GM23338 (cell line): ENCODE results near the gene DDX41. TPM values are rescaled to one million over a fixed set of nuclear protein-coding genes. Genes with fewer than 3 reads are reported as not detected.

Source experiments
- ATAC-seq: fragments of 200-7000 bp; cut with Tn5 transposase; 3 replicates; pipeline ENCODE4 v1.9.1; 2020
- DNase-seq: peaks from one replicate; pipeline ENCODE4 v3.0.0-alpha.2; 2015; ENCODE audit warnings: low spot score
- H2AFZ ChIP-seq: fragments of 200-600 bp; sonication (generic); 2 replicates; pipeline ENCODE4 v1.8.0; 2016; ENCODE audit warnings: antibody characterized with exemption, mild to moderate bottlenecking, moderate library complexity
- H3F3A ChIP-seq: fragments of 200-600 bp; sonication (generic); replicated peaks from 2 replicates; pipeline ENCODE4 v1.8.0; 2017; ENCODE audit warnings: antibody characterized with exemption, mixed run types, low read depth
- H3K27ac ChIP-seq: fragments of 200-600 bp; sonication (generic); 2 replicates; pipeline ENCODE4 v1.6.1; 2016; ENCODE audit warnings: low read depth
- H3K27me3 ChIP-seq: fragments of 200-600 bp; sonication (generic); 2 replicates; pipeline ENCODE4 v1.8.0; 2016; ENCODE audit warnings: mild to moderate bottlenecking, mixed run types, moderate library complexity; ENCODE audit not compliant: insufficient read depth
- H3K36me3 ChIP-seq: fragments of 200-600 bp; sonication (generic); 2 replicates; pipeline ENCODE4 v1.8.0; 2016; ENCODE audit warnings: mild to moderate bottlenecking; ENCODE audit not compliant: insufficient read depth
- H3K4me1 ChIP-seq: fragments of 200-600 bp; sonication (generic); 2 replicates; pipeline ENCODE4 v1.8.0; 2016; ENCODE audit warnings: mild to moderate bottlenecking, moderate library complexity; ENCODE audit not compliant: insufficient read depth
- H3K4me2 ChIP-seq: fragments of 200-600 bp; sonication (generic); 2 replicates; pipeline ENCODE4 v1.7.1; 2017; ENCODE audit warnings: mixed run types
- H3K4me3 ChIP-seq: fragments of 200-600 bp; sonication (generic); 2 replicates; pipeline ENCODE4 v1.6.1; 2016; ENCODE audit warnings: mixed run types
- H3K79me2 ChIP-seq: fragments of 200-600 bp; sonication (generic); replicated peaks from 2 replicates; pipeline ENCODE4 v1.8.0; 2017; ENCODE audit warnings: mild to moderate bottlenecking; ENCODE audit not compliant: insufficient read depth
- H3K9me2 ChIP-seq: fragments of 200-600 bp; sonication (generic); 2 replicates; pipeline ENCODE4 v1.8.0; 2017; ENCODE audit not compliant: insufficient read depth
- H4K20me1 ChIP-seq: fragments of 200-600 bp; sonication (generic); replicated peaks from 2 replicates; pipeline ENCODE4 v1.8.0; 2017; ENCODE audit warnings: mild to moderate bottlenecking; ENCODE audit not compliant: insufficient read depth
- H3K27ac Mint-ChIP-seq: 2 replicates; pipeline ENCODE4 v1.8.0; 2020; ENCODE audit warnings: inconsistent platforms, mild to moderate bottlenecking, moderate library complexity, mixed read lengths
- H3K27me3 Mint-ChIP-seq: 3 replicates; pipeline ENCODE4 v1.8.0; 2022; ENCODE audit warnings: low read depth, mild to moderate bottlenecking, moderate library complexity, mixed read lengths, inconsistent platforms; ENCODE audit not compliant: insufficient read depth, poor library complexity
- H3K36me3 Mint-ChIP-seq: 3 replicates; pipeline ENCODE4 v1.8.0; 2021; ENCODE audit warnings: low read depth, mild to moderate bottlenecking, inconsistent platforms, moderate library complexity, mixed read lengths
- H3K4me1 Mint-ChIP-seq: 3 replicates; pipeline ENCODE4 v1.8.0; 2020; ENCODE audit warnings: mild to moderate bottlenecking, inconsistent platforms, mixed read lengths
- H3K4me3 Mint-ChIP-seq: 3 replicates; pipeline ENCODE4 v1.8.0; 2021; ENCODE audit warnings: moderate library complexity, mild to moderate bottlenecking, inconsistent platforms, mixed read lengths
- H3K9me3 Mint-ChIP-seq: 3 replicates; pipeline ENCODE4 v1.8.0; 2020; ENCODE audit warnings: moderate library complexity, mild to moderate bottlenecking, inconsistent platforms, mixed read lengths
- CREB1 ChIP-seq: fragments of 250-450 bp; sonication (Bioruptor Pico); IDR thresholded peaks from 2 replicates; pipeline ENCODE4 v1.5.0; 2020; ENCODE audit warnings: low read depth, mild to moderate bottlenecking, moderate library complexity
- CTCF ChIP-seq, 2 experiments: fragments of 200-600 bp in 1 of 2; sonication (generic) in 1 of 2; conservative IDR thresholded peaks; 2 replicates each; pipeline versions ENCODE4 v1.5.1 to v1.6.1; 2016 to 2017; ENCODE audit warnings: antibody characterized with exemption in 2 of 2, low read depth in 2 of 2, mild to moderate bottlenecking in 2 of 2, moderate library complexity in 1 of 2
- ETS1 ChIP-seq: IDR thresholded peaks from 2 replicates; pipeline ENCODE4 v1.6.1; 2016; ENCODE audit warnings: antibody characterized with exemption
- EZH2 ChIP-seq: fragments of 200-600 bp; sonication (generic); IDR thresholded peaks from one replicate; pipeline ENCODE4 v1.8.0; 2017; ENCODE audit warnings: antibody characterized with exemption, mild to moderate bottlenecking, low read depth; ENCODE audit not compliant: unreplicated experiment
- JUNB ChIP-seq: IDR thresholded peaks from one replicate; pipeline ENCODE4 v1.6.1; 2016; ENCODE audit warnings: antibody characterized with exemption; ENCODE audit not compliant: unreplicated experiment
- POLR2AphosphoS5 ChIP-seq: IDR thresholded peaks from 2 replicates; pipeline ENCODE4 v1.6.1; 2016; ENCODE audit warnings: antibody characterized with exemption, low read depth
- STAT1 ChIP-seq: IDR thresholded peaks from one replicate; pipeline ENCODE4 v1.6.1; 2016; ENCODE audit warnings: antibody characterized with exemption; ENCODE audit not compliant: unreplicated experiment
- ZNF114 ChIP-seq: fragments of 250-450 bp; sonication (Bioruptor Pico); IDR thresholded peaks from 2 replicates; pipeline ENCODE4 v1.5.0; 2020; ENCODE audit warnings: mild to moderate bottlenecking, moderate library complexity
- ZNF462 ChIP-seq: fragments of 250-450 bp; sonication (Bioruptor Pico); IDR thresholded peaks from 2 replicates; pipeline ENCODE4 v1.5.0; 2020; ENCODE audit warnings: mild to moderate bottlenecking, moderate library complexity
- polyA plus RNA-seq: library from polyadenylated mRNA; unstranded; fragments of >200 nt; fragmentation: Nextera tagmentation; extraction: Ambion mirVana; gene quantifications from 2 replicates; pipeline ENCODE4 v1.2.1, GENCODE V29; 2016
- total RNA-seq: library from RNA; depleted of rRNA; stranded (reverse); fragments of >200 nt; shearing (Covaris generic); gene quantifications from 2 replicates; pipeline ENCODE4 v1.2.3, GENCODE V29; 2014

DDX41 gene
- total and polyA plus RNA-seq, 2 experiments from 2014 or later: 67.1 to 139 TPM

GRCh38 chr5:177550122-177550521 is 33.4 kb upstream of the DDX41 start:
- H3K4me3 ChIP-seq: no peak overlapping the region
- Mint-ChIP-seq H3K4me3 (no peak overlapping the region), H3K27ac (no peak overlapping the region), H3K4me1 (peaks cover 29% of the 10 kb centered on the region), H3K27me3 (peaks cover 6% of the 10 kb centered on the region), H3K36me3 (peaks cover 27% of the 10 kb centered on the region), H3K9me3 (no peaks in the 10 kb centered on the region)
- H3K36me3 ChIP-seq: peaks cover 11% of the 10 kb centered on the region; the same call in 1 of the 2 replicates
- ATAC-seq (no peak), DNase-seq (no peak)
- H3F3A ChIP-seq: 0 out of 2 replicates have a peak, but pooled peaks cover 7% of the 10 kb centered on the region
- H3K27me3 ChIP-seq: no peaks in the 10 kb centered on the region
- no peaks in the 10 kb centered on the region for H3K9me2 ChIP-seq
- H4K20me1 ChIP-seq: peaks cover 61% of the 10 kb centered on the region
- H2AFZ ChIP-seq: no peak overlapping the region
- peaks cover 7% of the 10 kb centered on the region; the same call in 1 of the 2 replicates for H3K4me1 ChIP-seq
- no peak overlapping the region for H3K27ac ChIP-seq
- H3K79me2 ChIP-seq: peaks cover 85% of the 10 kb centered on the region
- no peak for TF ChIP-seq ETS1
- TF ChIP-seq JUNB: no peak
- no peak for TF ChIP-seq CTCF (conservative IDR thresholded peaks at IDR 0.05; ENCODE audit: low read depth in 2 of 2)
- TF ChIP-seq EZH2: no peak
- TF ChIP-seq POLR2AphosphoS5: no peak
- H3K4me2 ChIP-seq: no peak overlapping the region

- H3K4me1 ChIP-seq: peaks cover 4% of the 10 kb centered on the region; the same call in 1 of the 2 replicates
- H3K79me2 ChIP-seq: peaks cover 98% of the 10 kb centered on the region
- 0 out of 2 replicates have a peak, but pooled peaks cover 4% of the 10 kb centered on the region for H3F3A ChIP-seq
- peaks cover 72% of the 10 kb centered on the region for H4K20me1 ChIP-seq
- H2AFZ ChIP-seq: no peak overlapping the region
- TF ChIP-seq CREB1 (CRISPR knock-in tag): no peak
- ATAC-seq (no peak), DNase-seq (no peak)
- H3K4me2 ChIP-seq: no peak overlapping the region
- H3K4me3 ChIP-seq: no peak overlapping the region
- no peaks in the 10 kb centered on the region for H3K27me3 ChIP-seq
- Mint-ChIP-seq H3K9me3 (no peaks in the 10 kb centered on the region), H3K27ac (no peak overlapping the region), H3K27me3 (peaks cover 6% of the 10 kb centered on the region), H3K36me3 (peaks cover 27% of the 10 kb centered on the region), H3K4me1 (peaks cover 23% of the 10 kb centered on the region), H3K4me3 (no peak overlapping the region)
- peaks cover 11% of the 10 kb centered on the region; the same call in 1 of the 2 replicates for H3K36me3 ChIP-seq
- H3K9me2 ChIP-seq: no peaks in the 10 kb centered on the region
- no peak overlapping the region for H3K27ac ChIP-seq
Observed at GRCh38 chr5:177548495-177548894, 31.7 kb upstream of the DDX41 start.

GRCh38 chr5:177547736-177548135 is 31.0 kb upstream of the DDX41 start:
- no peak overlapping the region for H3K4me3 Mint-ChIP-seq
- Histone ChIP-seq H3K9me2 (no peaks in the 10 kb centered on the region), H3K36me3 (peaks cover 11% of the 10 kb centered on the region; the same call in 1 of the 2 replicates), H3K4me2 (no peak overlapping the region), H3F3A (0 out of 2 replicates have a peak, but pooled peaks cover 2% of the 10 kb centered on the region), H3K27me3 (no peaks in the 10 kb centered on the region), H3K4me1 (no peaks in the 10 kb centered on the region), H3K4me3 (no peak overlapping the region), H3K79me2 (peaks cover 98% of the 10 kb centered on the region), H2AFZ (no peak overlapping the region), H4K20me1 (peaks cover 72% of the 10 kb centered on the region), H3K27ac (no peak overlapping the region)
- peaks cover 3% of the 10 kb centered on the region for H3K27me3 Mint-ChIP-seq
- H3K27ac Mint-ChIP-seq: no peak overlapping the region
- ATAC-seq (no peak), DNase-seq (no peak)
- H3K9me3 Mint-ChIP-seq: no peaks in the 10 kb centered on the region
- peaks cover 21% of the 10 kb centered on the region for H3K36me3 Mint-ChIP-seq
- H3K4me1 Mint-ChIP-seq: peaks cover 17% of the 10 kb centered on the region
- TF ChIP-seq ZNF462 (CRISPR knock-in tag) (no peak), ZNF114 (CRISPR knock-in tag) (no peak), STAT1 (no peak)
